GM18520 (cell line): ENCODE results near the gene TK1.
"Not testable (repeated sequence)": the region's sequence is repeated elsewhere in the genome, so short reads cannot be mapped to it uniquely, and the experiment has no call there.

Experiments
- ATAC-seq: cut with Tn5 transposase; IDR thresholded peaks from one replicate; pipeline ENCODE4 v1.9.1; 2021; ENCODE audit not compliant: unreplicated experiment

TK1 gene

GRCh38 chr17:78179372-78179771, 7.5 kb downstream of the TK1 start:
- ATAC-seq: no peak

GRCh38 chr17:78176548-78177025, 10.3 kb downstream of the TK1 start:
- ATAC-seq: no peak

- ATAC-seq: no peak
These were observed 11.2 kb downstream of the TK1 start for GRCh38 chr17:78175643-78175981.

- no peak for ATAC-seq
These were observed 11.8 kb downstream of the TK1 start for GRCh38 chr17:78174870-78175642.

- ATAC-seq: no peak
These were observed 12.4 kb downstream of the TK1 start for GRCh38 chr17:78174346-78174869.

- ATAC-seq: no peak
These were observed 13.6 kb downstream of the TK1 start for GRCh38 chr17:78173097-78173715.

GRCh38 chr17:78172249-78173051, 14.4 kb downstream of the TK1 start:
- no peak for ATAC-seq

GRCh38 chr17:78171591-78172248, 15.1 kb downstream of the TK1 start:
- not testable (repeated sequence) for ATAC-seq

GRCh38 chr17:78170692-78171590, 15.9 kb downstream of the TK1 start:
- ATAC-seq: no peak

- ATAC-seq: peak; percentile 17
These were observed 17.7 kb downstream of the TK1 start for GRCh38 chr17:78168903-78169793.

- peak; percentile 40 for ATAC-seq
These were observed 18.5 kb downstream of the TK1 start, which contains the start of gene SYNGR2 for GRCh38 chr17:78168242-78168902. Gene SYNGR2 (plus strand): TSS chr17:78168581. CDS start chr17:78168617, 36 bp downstream.

- no peak for ATAC-seq
These were observed 20.4 kb downstream of the TK1 start for GRCh38 chr17:78166416-78166815.

- no peak for ATAC-seq
These were observed 21.9 kb downstream of the TK1 start for GRCh38 chr17:78164748-78165607.

- no peak for ATAC-seq
These were observed 22.7 kb downstream of the TK1 start for GRCh38 chr17:78163881-78164747.

- no peak for ATAC-seq
These were observed 27.2 kb downstream of the TK1 start for GRCh38 chr17:78159575-78160158.
